ENCODE results near the gene TOR4A. TPM values are rescaled to one million over a fixed set of nuclear protein-coding genes. Genes with fewer than 3 reads are reported as not detected.

The TOR4A gene
- total and polyA plus RNA-seq, 9 of the 15 experiments (the other 6 are each of a cell fraction or from before 2014, with no cell fraction given), result 3.9 to 49.2 (median 8.8) TPM

GRCh38 chr9:137321726-137322361 is 44.3 kb downstream of the TOR4A start (continued):
- no peak for TF ChIP-seq KDM4B (IDR thresholded peaks at IDR 0.05; ENCODE audit: borderline replicate concordance in 2 of 2, low read depth in 1 of 2)
- TF ChIP-seq NCOR1 (IDR thresholded peaks at IDR 0.05), result no peak
- TF ChIP-seq GATA2 (CRISPR knock-in tag; IDR thresholded peaks at IDR 0.05), result no peak
- no peak for TF ChIP-seq ZNF780A (CRISPR knock-in tag; IDR thresholded peaks at IDR 0.05)
- no peak for TF ChIP-seq USF1 (CRISPR knock-in tag; IDR thresholded peaks at IDR 0.05)
- TF ChIP-seq ZNF143 (CRISPR knock-in tag; IDR thresholded peaks at IDR 0.05), result no peak
- no peak for TF ChIP-seq ZNF75A (CRISPR knock-in tag; IDR thresholded peaks at IDR 0.05)

- no peak overlapping the region for H3K4me3 ChIP-seq
- CTCF ChIA-PET (ENCODE audit: low intra/inter-chr PET ratio), result no interaction called here
- BruUV-seq (replicated peaks), result no TSS peak
Observed at GRCh38 chr9:137323531-137324331, 46.2 kb downstream of the TOR4A start.

More at GRCh38 chr9:137323531-137324331, 46.2 kb downstream of the TOR4A start:
- TF ChIP-seq SP2 (IDR thresholded peaks at IDR 0.05; ENCODE audit: extremely low read depth, low read depth, low read length, poor library complexity, severe bottlenecking) (no peak), ZNF354B (CRISPR knock-in tag; IDR thresholded peaks at IDR 0.05) (no peak), SAP30 (IDR thresholded peaks at IDR 0.05; ENCODE audit: borderline replicate concordance, insufficient read depth, low read depth, low read length, poor library complexity, severe bottlenecking) (no peak), SMARCB1 (IDR thresholded peaks at IDR 0.05; ENCODE audit: insufficient read length, low read depth) (no peak), KDM1A (IDR thresholded peaks at IDR 0.05) (no peak), ZBED1 (IDR thresholded peaks at IDR 0.05) (no peak), HBP1 (CRISPR knock-in tag; IDR thresholded peaks at IDR 0.05) (no peak), DACH1 (IDR thresholded peaks at IDR 0.05; ENCODE audit: partially characterized antibody) (no peak)
- H3K27ac ChIP-seq (ENCODE audit: extremely low read depth, low read depth, low read length), result no peak overlapping the region
- POLR2A ChIA-PET, result interaction anchor here (0.6 kb wide), 1 partner anchor 229 kb away, joined by 4 read pairs; no protein-coding TSS in a partner anchor
- no peaks in the 10 kb centered on the region for H4K20me1 ChIP-seq (replicated peaks; ENCODE audit: control insufficient read depth, insufficient read depth, low read length)
- peaks cover 9 to 18% of the 10 kb centered on the region in 2 experiments; a peak in 3 of 5 replicates for H3K27me3 ChIP-seq (ENCODE audit: control insufficient read depth in 2 of 2, insufficient read depth in 2 of 2, low read length in 2 of 2)
- no peaks in the 10 kb centered on the region for H3K79me2 ChIP-seq (ENCODE audit: control insufficient read depth, insufficient read depth, low read length)
- H2AFZ ChIP-seq (ENCODE audit: low read depth, low read length), result no peak overlapping the region
- peaks cover 0 to 31% of the 10 kb centered on the region in 2 experiments; a peak in 2 of 5 replicates for H3K4me1 ChIP-seq (replicated peaks in 1 of 2; ENCODE audit: control insufficient read depth in 2 of 2, insufficient read depth in 2 of 2, low read length in 2 of 2)
- in situ Hi-C loops (cut with MboI), result no loop called here
- ATAC-seq (no peak), DNase-seq (ENCODE audit: extremely low read depth in 1 of 4, low spot score in 3 of 4) (no peak), FAIRE-seq (no peak)
- 42% methylated on average over 26 of the region's 37 CpGs for WGBS (ENCODE audit: insufficient coverage, low coverage, missing lambda C conversion rate)
- H3K9ac ChIP-seq (ENCODE audit: insufficient read depth in 1 of 2, low read depth in 2 of 2, low read length in 2 of 2), result no peak overlapping the region
- no peaks in the 10 kb centered on the region for H3K9me3 ChIP-seq (replicated peaks; ENCODE audit: control insufficient read depth, insufficient read depth, low read depth, low read length)
- no peaks in the 10 kb centered on the region for H3K36me3 ChIP-seq (ENCODE audit: control insufficient read depth, insufficient read depth, low read length)
- no peaks in the 10 kb centered on the region for H3K9me1 ChIP-seq (ENCODE audit: control insufficient read depth, insufficient read depth, low read length)
- H3K4me2 ChIP-seq (ENCODE audit: insufficient read depth, low read length), result no peak overlapping the region
- intact Hi-C loops (cut with micrococcal nuclease), result no loop called here
